ENCODE results near the gene BOK.

DNA sequence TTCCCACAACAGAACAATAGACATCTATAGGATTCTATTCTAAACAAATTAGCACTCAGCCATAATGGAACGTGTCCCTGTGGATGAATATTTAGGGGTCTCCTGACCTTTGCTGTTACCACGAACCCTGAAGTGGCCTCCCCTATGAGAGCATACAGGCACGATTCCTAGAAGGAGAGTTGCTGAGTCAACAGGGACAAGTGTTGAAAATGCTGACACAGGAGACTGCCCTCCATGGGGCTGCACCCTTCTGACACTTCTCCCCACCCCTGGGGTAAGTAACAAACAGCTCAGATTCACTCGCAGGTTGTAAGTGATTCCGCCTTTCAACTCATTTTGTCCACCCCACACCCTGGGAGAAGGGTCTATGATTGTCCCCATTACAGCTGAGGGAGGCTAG lies 36.1 kb upstream of the BOK start:
- no peak for TF ChIP-seq CTCF (IDR thresholded peaks at IDR 0.05)
- no peak for TF ChIP-seq EP300 (IDR thresholded peaks at IDR 0.05)
- no peak for TF ChIP-seq POLR2AphosphoS5 (IDR thresholded peaks at IDR 0.05)

Data from sigmoid colon (tissue), 4 donors.